K562 (cell line): ENCODE results near the gene PHLDA3. TPM values are rescaled to one million over a fixed set of nuclear protein-coding genes. Genes with fewer than 3 reads are reported as not detected.

Experiments
- ATAC-seq: fragments of 200-7000 bp; cut with Tn5 transposase; 3 replicates; pipeline ENCODE4 v1.9.1; 2020; ENCODE audit warnings: moderate library complexity
- BruUV-seq: library from RNA; stranded (reverse); fragments of 400-500 nt; replicated peaks from 2 replicates; lab custom pipeline; 2021; lab: Mats Ljungman, UMichigan
- CTCF ChIA-PET: fragments of 300-600 bp; formaldehyde crosslinking; extraction: SDS; loops from one replicate; lab custom pipeline; 2021; ENCODE audit warnings: low intra/inter-chr PET ratio; lab: Yijun Ruan, JAX
- POLR2A ChIA-PET: fragments of 300-600, 350-650 bp; sonication (Branson Sonifier 250); formaldehyde crosslinking; extraction: SDS; loops from one replicate; lab custom pipeline; 2021; ENCODE audit warnings: antibody characterized with exemption, inconsistent platforms; lab: Yijun Ruan, JAX
- DNase-seq, 4 experiments: peaks; one replicate each; pipeline versions ENCODE4 v3.0.0 to v3.0.0-alpha.2; 2011 to 2018; ENCODE audit warnings: low spot score in 3 of 4, mixed read lengths in 3 of 4; ENCODE audit errors: extremely low read depth in 1 of 4
- FAIRE-seq: peaks from 2 replicates; lab custom pipeline; 2011; peaks lifted over from hg19 to GRCh38; lab: Jason Lieb, UNC
- H2AFZ ChIP-seq: 2 replicates; pipeline ENCODE4 v1.6.0; 2011; ENCODE audit warnings: low read depth, low read length, control low read depth, inconsistent platforms
- H3K27ac ChIP-seq: fragments of 200-600 bp; 3 replicates; pipeline ENCODE4 v1.8.0; 2011; ENCODE audit warnings: low read depth, mild to moderate bottlenecking, control low read depth, inconsistent platforms, low read length, moderate library complexity, mixed read lengths; ENCODE audit errors: extremely low read depth
- H3K27me3 ChIP-seq, 2 experiments: fragments of 300-600 bp in 1 of 2; 2 replicates in 1 of 2; 3 replicates in 1 of 2; pipeline versions ENCODE4 v1.6.0 to v1.8.0; 2011; ENCODE audit warnings: inconsistent platforms in 2 of 2, low read length in 2 of 2, mild to moderate bottlenecking in 1 of 2, mixed read lengths in 1 of 2, moderate library complexity in 1 of 2; ENCODE audit not compliant: control insufficient read depth in 2 of 2, insufficient read depth in 2 of 2
- H3K36me3 ChIP-seq: fragments of 300-600 bp; 3 replicates; pipeline ENCODE4 v1.8.0; 2011; ENCODE audit warnings: mild to moderate bottlenecking, low read length, inconsistent platforms; ENCODE audit not compliant: control insufficient read depth, insufficient read depth
- H3K4me1 ChIP-seq, 2 experiments: fragments of 200-600 bp in 1 of 2; replicated peaks in 1 of 2; 2 replicates in 1 of 2; 3 replicates in 1 of 2; pipeline versions ENCODE4 v1.5.1 to v1.8.0; 2011; ENCODE audit warnings: inconsistent platforms in 2 of 2, low read length in 2 of 2, mild to moderate bottlenecking in 1 of 2, mixed read lengths in 1 of 2, moderate library complexity in 1 of 2; ENCODE audit not compliant: control insufficient read depth in 2 of 2, insufficient read depth in 2 of 2
- H3K4me2 ChIP-seq: 2 replicates; pipeline ENCODE4 v1.6.1; 2011; ENCODE audit warnings: low read length, control low read depth, inconsistent platforms, mixed read lengths; ENCODE audit not compliant: insufficient read depth
- H3K4me3 ChIP-seq: fragments of 200-600 bp; sonication (generic), shearing (Covaris generic); 2 replicates; pipeline ENCODE4 v1.5.1; 2016; ENCODE audit warnings: control low read depth, inconsistent platforms
- H3K79me2 ChIP-seq: fragments of 200-600 bp; 3 replicates; pipeline ENCODE4 v1.8.0; 2011; ENCODE audit warnings: low read length, inconsistent platforms; ENCODE audit not compliant: control insufficient read depth, insufficient read depth
- H3K9ac ChIP-seq, 2 experiments: 2 replicates each; pipeline versions ENCODE4 v1.6.0 to v1.6.1; 2011; ENCODE audit warnings: low read depth in 2 of 2, low read length in 2 of 2, control low read depth in 1 of 2, inconsistent platforms in 1 of 2, mild to moderate bottlenecking in 1 of 2, mixed read lengths in 1 of 2; ENCODE audit not compliant: insufficient read depth in 1 of 2
- H3K9me1 ChIP-seq: one replicate; pipeline ENCODE4 v1.6.0; 2011; ENCODE audit warnings: inconsistent platforms, mild to moderate bottlenecking, low read length, moderate library complexity; ENCODE audit not compliant: control insufficient read depth, insufficient read depth
- H3K9me3 ChIP-seq: replicated peaks from 2 replicates; pipeline ENCODE4 v1.5.1; 2011; ENCODE audit warnings: low read depth, low read length, inconsistent platforms; ENCODE audit not compliant: control insufficient read depth, insufficient read depth
- H4K20me1 ChIP-seq: replicated peaks from 2 replicates; pipeline ENCODE4 v1.6.1; 2011; ENCODE audit warnings: low read length, inconsistent platforms, mixed read lengths; ENCODE audit not compliant: control insufficient read depth, insufficient read depth
- FOS ChIP-seq: IDR thresholded peaks from 3 replicates; pipeline ENCODE4 v1.6.1; 2011; ENCODE audit not compliant: insufficient read length; ENCODE audit errors: extremely low read depth
- FOXK1 ChIP-seq: sonication (generic); formaldehyde crosslinking; IDR thresholded peaks from 2 replicates; pipeline ENCODE4 v1.8.0; 2022; ENCODE audit warnings: missing genetic modification reagents, mild to moderate bottlenecking, borderline replicate concordance
- PTBP1 ChIP-seq: fragments of 200-400 bp; formaldehyde crosslinking; IDR thresholded peaks from 2 replicates; pipeline ENCODE4 v1.6.1; 2017; ENCODE audit warnings: low read depth, low read length
- TGIF2 ChIP-seq: sonication (generic); formaldehyde crosslinking; IDR thresholded peaks from 2 replicates; pipeline ENCODE4 v1.8.1; 2022; ENCODE audit warnings: mild to moderate bottlenecking, missing genetic modification reagents, moderate library complexity
- WGBS: fragments of 100-300 bp; shearing (Covaris generic); methylation state at CpG from one replicate; pipeline ENCODE4 v1.1.6; 2016; ENCODE audit warnings: low coverage, mixed read lengths; ENCODE audit not compliant: insufficient coverage; ENCODE audit errors: missing lambda C conversion rate; 5-methylcytosine and 5-hydroxymethylcytosine counted together
- in situ Hi-C: fragments of 300-500 bp; cut with MboI; formaldehyde crosslinking; loops from 4 replicates; pipeline ENCODE4 v1.15.0; 2018; ENCODE audit warnings: inconsistent platforms, mixed read lengths
- intact Hi-C: fragments of 100-400 bp; cut with micrococcal nuclease; formaldehyde crosslinking; loops from 2 replicates; pipeline ENCODE4 v1.14.2; 2022
- polyA plus RNA-seq, 8 experiments: library from polyadenylated mRNA; depleted of rRNA in 4 of 8; stranded (reverse) in 5 of 8; unstranded in 3 of 8; fragments of >200 nt; fragmentation: Nextera tagmentation in 2 of 8; fragmentation: Illumina TruSeq in 1 of 8; extraction: Ambion mirVana in 2 of 8; extraction: Trizol in 1 of 8; gene quantifications; 2 replicates each; pipeline versions ENCODE4 v1.2.1 to v1.2.3, GENCODE V29; 2011 to 2014; ENCODE audit warnings: inconsistent platforms in 1 of 8, missing spikeins in 1 of 8
- total RNA-seq, 7 experiments: library from RNA; depleted of rRNA in 6 of 7; stranded (reverse); fragments of >200 nt in 6 of 7; fragmentation: Illumina TruSeq in 2 of 7; extraction: Trizol in 2 of 7; gene quantifications; 2 replicates each; pipeline versions ENCODE4 v1.2.1 to v1.2.3, GENCODE V29; 2011 to 2021; ENCODE audit warnings: low replicate concordance in 1 of 7
- TF ChIP-seq, protein P1 (sequence below), 3 experiments: IDR thresholded peaks in 2 of 3; conservative IDR thresholded peaks in 1 of 3; 2 replicates each; pipeline ENCODE4 v1.5.1; 2011 to 2012; ENCODE audit warnings: low read length in 3 of 3, mild to moderate bottlenecking in 3 of 3, control low read depth in 2 of 3, improper control_type of control experiment in 1 of 3, inconsistent platforms in 1 of 3, low read depth in 1 of 3, mixed read lengths in 1 of 3, moderate library complexity in 1 of 3; ENCODE audit not compliant: insufficient read depth in 2 of 3
- TF ChIP-seq, protein P2 (sequence below): fragments of 250-450 bp; sonication (Bioruptor Pico); IDR thresholded peaks from 2 replicates; pipeline ENCODE4 v1.4.0; 2020
- TF ChIP-seq, protein P3 (sequence below): IDR thresholded peaks from 2 replicates; pipeline ENCODE4 v1.6.1; 2012; ENCODE audit warnings: low read depth, low read length, improper control_type of control experiment, borderline replicate concordance

Gene PHLDA3
- total and polyA plus RNA-seq, 9 of the 15 experiments (the other 6 are each of a cell fraction or from before 2014, with no cell fraction given) = 0.11 to 0.27 TPM; not detected in 7

DNA sequence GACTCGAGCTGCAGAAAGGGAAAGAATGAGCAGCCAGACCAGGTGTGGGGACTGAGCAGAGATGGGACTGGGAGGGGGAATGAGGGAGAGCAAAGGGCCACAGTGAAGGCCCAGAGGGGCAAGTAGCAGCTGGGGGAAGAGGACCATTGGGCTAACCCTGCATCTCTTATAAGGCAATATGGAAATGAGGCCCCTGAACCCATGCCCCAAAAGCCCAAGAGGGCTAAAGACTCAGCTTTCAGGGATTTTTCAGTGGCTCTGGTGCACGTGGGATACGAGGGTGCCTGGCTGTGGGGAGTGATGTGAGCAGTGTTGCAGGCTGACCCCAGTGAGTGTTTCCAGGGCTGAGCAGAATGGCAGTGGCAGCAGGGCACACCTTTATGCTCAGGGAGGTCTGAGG is 47.0 kb downstream of the PHLDA3 start:
- ChIA-PET POLR2A (interaction anchor here (1.0 kb wide), 1 partner anchor 9 kb away, joined by 7 read pairs; no protein-coding TSS in a partner anchor), CTCF (no interaction called here)
- Histone ChIP-seq H3K4me3 (no peak overlapping the region), H3K4me1 (no peaks in the 10 kb centered on the region), H3K9me1 (peaks cover 10% of the 10 kb centered on the region), H3K79me2 (no peaks in the 10 kb centered on the region), H3K4me2 (no peak overlapping the region), H3K9me3 (no peaks in the 10 kb centered on the region), H3K27ac (no peak overlapping the region), H2AFZ (no peak overlapping the region), H4K20me1 (peaks cover 5% of the 10 kb centered on the region; the same call in 1 of the 2 replicates), H3K36me3 (no peaks in the 10 kb centered on the region), H3K27me3 (peaks cover 32 to 60% of the 10 kb centered on the region in 2 experiments; a peak in 4 of 5 replicates), H3K9ac (no peak overlapping the region)
- ATAC-seq (no peak), FAIRE-seq (no peak), DNase-seq (no peak)
- TF ChIP-seq FOS (no peak), PTBP1 (no peak), TGIF2 (CRISPR knock-in tag) (no peak), FOXK1 (no peak)
- TF ChIP-seq, protein P1, sequence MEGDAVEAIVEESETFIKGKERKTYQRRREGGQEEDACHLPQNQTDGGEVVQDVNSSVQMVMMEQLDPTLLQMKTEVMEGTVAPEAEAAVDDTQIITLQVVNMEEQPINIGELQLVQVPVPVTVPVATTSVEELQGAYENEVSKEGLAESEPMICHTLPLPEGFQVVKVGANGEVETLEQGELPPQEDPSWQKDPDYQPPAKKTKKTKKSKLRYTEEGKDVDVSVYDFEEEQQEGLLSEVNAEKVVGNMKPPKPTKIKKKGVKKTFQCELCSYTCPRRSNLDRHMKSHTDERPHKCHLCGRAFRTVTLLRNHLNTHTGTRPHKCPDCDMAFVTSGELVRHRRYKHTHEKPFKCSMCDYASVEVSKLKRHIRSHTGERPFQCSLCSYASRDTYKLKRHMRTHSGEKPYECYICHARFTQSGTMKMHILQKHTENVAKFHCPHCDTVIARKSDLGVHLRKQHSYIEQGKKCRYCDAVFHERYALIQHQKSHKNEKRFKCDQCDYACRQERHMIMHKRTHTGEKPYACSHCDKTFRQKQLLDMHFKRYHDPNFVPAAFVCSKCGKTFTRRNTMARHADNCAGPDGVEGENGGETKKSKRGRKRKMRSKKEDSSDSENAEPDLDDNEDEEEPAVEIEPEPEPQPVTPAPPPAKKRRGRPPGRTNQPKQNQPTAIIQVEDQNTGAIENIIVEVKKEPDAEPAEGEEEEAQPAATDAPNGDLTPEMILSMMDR (IDR thresholded peaks at IDR 0.05 in 2 of 3, conservative IDR thresholded peaks at IDR 0.05 in 1 of 3; ENCODE audit: insufficient read depth in 2 of 3, low read depth in 1 of 3, low read length in 3 of 3) = no peak
- TF ChIP-seq, protein P2, sequence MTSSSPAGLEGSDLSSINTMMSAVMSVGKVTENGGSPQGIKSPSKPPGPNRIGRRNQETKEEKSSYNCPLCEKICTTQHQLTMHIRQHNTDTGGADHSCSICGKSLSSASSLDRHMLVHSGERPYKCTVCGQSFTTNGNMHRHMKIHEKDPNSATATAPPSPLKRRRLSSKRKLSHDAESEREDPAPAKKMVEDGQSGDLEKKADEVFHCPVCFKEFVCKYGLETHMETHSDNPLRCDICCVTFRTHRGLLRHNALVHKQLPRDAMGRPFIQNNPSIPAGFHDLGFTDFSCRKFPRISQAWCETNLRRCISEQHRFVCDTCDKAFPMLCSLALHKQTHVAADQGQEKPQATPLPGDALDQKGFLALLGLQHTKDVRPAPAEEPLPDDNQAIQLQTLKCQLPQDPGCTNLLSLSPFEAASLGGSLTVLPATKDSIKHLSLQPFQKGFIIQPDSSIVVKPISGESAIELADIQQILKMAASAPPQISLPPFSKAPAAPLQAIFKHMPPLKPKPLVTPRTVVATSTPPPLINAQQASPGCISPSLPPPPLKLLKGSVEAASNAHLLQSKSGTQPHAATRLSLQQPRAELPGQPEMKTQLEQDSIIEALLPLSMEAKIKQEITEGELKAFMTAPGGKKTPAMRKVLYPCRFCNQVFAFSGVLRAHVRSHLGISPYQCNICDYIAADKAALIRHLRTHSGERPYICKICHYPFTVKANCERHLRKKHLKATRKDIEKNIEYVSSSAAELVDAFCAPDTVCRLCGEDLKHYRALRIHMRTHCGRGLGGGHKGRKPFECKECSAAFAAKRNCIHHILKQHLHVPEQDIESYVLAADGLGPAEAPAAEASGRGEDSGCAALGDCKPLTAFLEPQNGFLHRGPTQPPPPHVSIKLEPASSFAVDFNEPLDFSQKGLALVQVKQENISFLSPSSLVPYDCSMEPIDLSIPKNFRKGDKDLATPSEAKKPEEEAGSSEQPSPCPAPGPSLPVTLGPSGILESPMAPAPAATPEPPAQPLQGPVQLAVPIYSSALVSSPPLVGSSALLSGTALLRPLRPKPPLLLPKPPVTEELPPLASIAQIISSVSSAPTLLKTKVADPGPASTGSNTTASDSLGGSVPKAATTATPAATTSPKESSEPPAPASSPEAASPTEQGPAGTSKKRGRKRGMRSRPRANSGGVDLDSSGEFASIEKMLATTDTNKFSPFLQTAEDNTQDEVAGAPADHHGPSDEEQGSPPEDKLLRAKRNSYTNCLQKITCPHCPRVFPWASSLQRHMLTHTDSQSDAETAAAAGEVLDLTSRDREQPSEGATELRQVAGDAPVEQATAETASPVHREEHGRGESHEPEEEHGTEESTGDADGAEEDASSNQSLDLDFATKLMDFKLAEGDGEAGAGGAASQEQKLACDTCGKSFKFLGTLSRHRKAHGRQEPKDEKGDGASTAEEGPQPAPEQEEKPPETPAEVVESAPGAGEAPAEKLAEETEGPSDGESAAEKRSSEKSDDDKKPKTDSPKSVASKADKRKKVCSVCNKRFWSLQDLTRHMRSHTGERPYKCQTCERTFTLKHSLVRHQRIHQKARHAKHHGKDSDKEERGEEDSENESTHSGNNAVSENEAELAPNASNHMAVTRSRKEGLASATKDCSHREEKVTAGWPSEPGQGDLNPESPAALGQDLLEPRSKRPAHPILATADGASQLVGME = no peak
- TF ChIP-seq, protein P3, sequence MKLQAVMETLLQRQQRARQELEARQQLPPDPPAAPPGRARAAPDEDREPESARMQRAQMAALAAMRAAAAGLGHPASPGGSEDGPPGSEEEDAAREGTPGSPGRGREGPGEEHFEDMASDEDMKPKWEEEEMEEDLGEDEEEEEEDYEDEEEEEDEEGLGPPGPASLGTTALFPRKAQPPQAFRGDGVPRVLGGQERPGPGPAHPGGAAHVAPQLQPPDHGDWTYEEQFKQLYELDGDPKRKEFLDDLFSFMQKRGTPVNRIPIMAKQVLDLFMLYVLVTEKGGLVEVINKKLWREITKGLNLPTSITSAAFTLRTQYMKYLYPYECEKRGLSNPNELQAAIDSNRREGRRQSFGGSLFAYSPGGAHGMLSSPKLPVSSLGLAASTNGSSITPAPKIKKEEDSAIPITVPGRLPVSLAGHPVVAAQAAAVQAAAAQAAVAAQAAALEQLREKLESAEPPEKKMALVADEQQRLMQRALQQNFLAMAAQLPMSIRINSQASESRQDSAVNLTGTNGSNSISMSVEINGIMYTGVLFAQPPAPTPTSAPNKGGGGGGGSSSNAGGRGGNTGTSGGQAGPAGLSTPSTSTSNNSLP = no peak
- intact Hi-C loops = no loop called here
- 0% methylated on average over 3 of the region's 3 CpGs for WGBS
- BruUV-seq = no TSS peak
- in situ Hi-C loops = no loop called here
